ENCODE measurements around the gene CDK11A.

- TF ChIP-seq POLR2AphosphoS5 (IDR thresholded peaks at IDR 0.05; ENCODE audit: insufficient read depth in 1 of 2, low read depth in 1 of 2): no peak
- no peak for TF ChIP-seq POLR2A (IDR thresholded peaks at IDR 0.05)
- no peak for TF ChIP-seq CTCF (IDR thresholded peaks at IDR 0.05)
Observed at GRCh38 chr1:1754051-1754815, 30.1 kb upstream of the CDK11A start.

Data from vagina (tissue), 2 donors.